Measurements from ENCODE around the gene ZCWPW1.

Gene ZCWPW1

DNA sequence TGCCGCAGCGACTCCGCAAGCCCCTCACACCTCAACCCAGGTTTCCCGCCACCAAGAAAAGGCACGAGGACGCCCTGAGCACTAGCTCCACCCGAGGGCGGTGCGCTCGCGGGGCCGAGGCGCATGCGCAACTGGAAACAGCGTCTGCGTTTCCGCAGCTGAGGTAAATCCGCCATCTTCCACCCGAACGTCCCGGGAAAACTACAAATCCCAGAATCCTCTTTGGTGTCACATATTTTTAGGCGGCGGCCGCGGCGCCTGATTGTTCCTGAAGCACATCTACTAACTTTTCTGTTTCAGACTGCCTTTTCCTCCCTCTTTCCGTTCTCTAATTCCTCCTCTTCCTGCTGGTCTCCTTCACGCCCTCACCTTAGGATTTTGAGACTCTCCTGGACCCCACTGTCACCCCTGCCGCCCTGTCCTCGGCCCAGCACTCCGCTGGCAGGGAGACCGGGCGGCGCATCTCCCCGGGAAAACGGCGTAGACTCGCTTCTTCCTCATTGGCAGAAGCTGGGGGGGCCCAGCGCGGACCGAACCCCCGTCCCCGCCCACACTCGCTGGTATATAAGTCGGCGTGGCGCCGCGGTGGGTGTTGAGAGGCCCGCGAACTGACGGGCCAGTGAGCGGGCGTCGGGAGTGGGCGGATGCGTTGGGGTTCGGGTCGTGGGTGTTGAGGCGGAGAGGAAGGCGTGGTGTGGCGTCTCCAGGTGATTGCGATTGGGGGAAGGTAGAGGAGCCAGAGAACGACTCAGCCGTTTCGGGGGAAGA, at the start of gene ZCWPW1:
TSS of gene ZCWPW1 (minus strand) at position 505 of the 768 bp plus-strand sequence. CDS start 8,054 bp downstream, outside the sequence.
- FAIRE-seq: no peak

- FAIRE-seq: no peak
Observed at GRCh38 chr7:100477871-100478267, 49.4 kb upstream of the ZCWPW1 start.

DNA sequence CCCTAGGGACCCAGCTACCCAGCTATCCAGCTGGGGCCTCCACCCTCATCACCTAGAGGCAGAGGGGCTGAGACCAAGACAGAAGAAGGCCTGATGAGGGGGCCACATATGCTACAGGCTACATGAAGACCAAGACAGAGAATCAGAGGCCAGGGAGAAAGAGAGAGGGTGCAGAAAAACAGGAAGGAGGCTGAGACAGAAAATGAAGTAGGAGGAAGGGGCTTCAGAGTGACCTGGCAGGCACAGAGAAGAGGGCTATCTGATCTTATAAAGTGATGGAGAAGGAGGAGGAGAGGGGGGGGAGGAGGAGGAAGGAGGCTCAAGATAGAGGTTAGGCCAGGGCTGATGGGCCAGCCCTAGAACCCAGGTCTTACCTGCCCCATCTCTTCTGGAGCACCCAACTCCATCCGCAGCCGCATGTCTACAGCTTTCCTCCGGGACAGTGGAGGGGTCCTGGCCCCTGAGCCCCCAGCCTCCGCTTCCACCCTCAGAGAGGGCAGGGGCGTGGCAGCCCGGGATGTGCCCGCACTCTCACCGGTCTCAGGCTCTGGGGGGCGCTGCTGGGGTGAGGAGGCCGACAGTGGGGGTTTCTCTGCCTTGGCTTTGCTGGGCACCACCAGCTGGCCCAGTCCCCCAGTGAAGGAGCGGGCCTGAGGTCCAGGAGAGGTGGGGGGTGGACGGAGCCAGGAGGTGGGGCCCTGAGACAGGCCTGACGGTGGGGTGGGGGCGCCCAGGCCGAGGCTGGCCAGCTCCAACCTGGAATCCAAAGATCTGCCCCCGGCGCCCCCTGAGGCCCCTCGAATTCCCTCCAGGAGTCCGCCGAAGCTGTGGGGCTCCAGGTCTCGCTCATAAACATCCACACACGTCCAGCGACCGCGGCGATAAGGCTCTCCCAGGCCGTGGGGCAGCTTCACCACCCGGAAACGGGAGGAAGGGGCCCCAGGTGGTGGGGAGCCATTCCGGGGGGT, 48.7 kb upstream of the ZCWPW1 start:
- no peak for FAIRE-seq

DNA sequence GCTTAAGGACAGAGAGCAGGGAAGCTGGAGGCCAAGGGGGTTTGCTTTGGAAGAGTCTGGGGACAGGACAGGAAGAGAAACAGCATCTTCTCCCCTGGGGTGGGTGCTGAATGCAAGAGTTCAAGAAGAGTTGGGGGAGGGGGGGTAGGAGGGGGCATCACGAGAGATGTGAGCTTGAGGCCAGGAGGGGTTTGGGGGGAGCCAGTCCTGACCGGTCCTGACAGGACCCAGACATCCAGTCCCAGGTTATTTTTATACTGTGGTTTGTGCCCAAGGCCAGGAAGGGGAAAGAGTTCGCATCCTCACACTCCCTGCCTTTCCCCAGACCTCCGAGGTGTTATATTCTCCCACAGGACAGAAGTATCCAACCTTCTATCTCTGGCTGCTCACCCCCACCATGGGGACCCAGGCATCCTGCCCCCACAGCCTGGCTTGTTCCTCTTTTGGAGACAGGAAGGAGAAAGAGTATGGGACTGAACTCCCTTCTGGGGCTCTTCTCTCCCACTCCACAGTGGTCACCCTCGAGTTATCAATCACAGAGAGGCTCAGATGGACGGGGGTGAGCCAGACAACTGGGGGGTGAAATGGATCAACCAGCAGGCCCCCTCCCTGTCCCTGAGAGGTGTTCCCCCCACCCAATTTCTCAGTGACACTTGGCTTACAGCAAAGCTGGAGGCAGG, 47.7 kb upstream of the ZCWPW1 start:
- no peak for FAIRE-seq

GRCh38 chr7:100475549-100475948, 47.0 kb upstream of the ZCWPW1 start:
- no peak for FAIRE-seq

DNA sequence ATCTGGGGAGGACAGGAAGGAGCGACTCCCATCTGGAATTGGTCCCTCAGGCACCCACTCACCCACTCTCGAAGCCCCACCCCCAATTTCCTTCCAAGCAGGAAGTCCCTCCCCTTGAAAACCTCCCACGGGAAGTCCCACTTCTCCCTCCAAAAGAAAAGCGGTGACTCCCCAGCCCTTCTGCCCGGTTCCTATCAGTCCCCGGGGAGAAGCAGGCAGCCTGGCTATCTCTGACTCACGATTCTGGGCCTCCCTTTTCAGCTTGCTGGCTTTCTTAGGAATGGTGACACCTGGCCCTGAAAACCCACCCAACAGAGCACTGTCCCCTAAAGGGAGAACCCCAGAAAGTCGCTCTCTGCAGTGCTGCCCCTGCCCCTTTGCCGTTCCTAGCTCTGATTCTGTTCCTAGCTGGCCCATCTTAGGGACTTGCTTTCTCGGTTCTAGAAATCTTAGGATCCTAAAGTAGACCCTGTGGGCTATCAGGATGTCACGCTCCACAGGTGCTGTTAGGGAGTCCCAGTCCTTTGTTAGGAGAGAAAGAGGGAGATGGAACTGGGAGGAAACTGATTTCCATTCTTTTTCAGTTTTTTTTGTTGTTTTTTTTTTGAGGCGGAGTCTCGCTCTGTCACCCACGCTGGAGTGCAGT, 44.5 kb upstream of the ZCWPW1 start:
- no peak for FAIRE-seq

GRCh38 chr7:100472121-100472851, 43.8 kb upstream of the ZCWPW1 start:
- no peak for FAIRE-seq

- no peak for FAIRE-seq
Observed at GRCh38 chr7:100471021-100471420, 42.5 kb upstream of the ZCWPW1 start.

- no peak for FAIRE-seq
Observed at GRCh38 chr7:100469227-100470044, 40.9 kb upstream of the ZCWPW1 start.

DNA sequence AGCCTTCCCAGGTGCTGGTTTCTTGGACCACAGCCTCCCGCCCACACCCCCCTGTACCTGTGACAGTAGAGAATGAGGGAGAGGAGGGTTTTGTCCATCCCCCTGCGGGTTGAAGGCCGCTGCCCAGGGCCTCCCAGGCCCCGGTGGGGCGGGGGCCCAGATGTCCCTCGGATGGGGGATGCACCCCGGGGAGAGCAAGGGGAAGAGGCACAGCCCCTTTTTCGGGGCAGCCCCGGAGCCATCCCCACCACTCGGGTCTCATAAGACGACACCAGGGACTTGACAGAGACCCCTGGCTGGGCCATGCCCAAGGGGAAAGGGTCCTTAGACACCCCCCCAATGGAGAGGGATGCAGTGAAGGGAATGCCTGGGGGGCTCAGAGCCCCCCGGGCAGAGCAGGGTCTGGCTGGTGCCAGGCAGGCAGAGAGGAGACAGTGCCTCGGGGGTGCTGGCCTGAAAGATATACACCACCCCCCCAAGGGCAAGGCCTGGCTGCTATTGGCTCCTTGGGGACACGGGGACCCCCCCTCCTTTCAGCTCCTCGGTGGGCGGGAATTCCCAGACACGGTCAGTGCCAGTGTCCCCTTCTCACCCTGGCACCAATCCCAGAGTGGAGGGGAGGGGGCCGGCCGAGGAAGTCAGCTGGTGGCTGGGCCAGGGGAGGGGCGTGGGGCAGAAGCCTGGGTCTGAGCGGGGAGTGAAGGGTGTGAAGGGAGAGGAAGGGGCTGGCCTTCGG, 39.3 kb upstream of the ZCWPW1 start:
- FAIRE-seq: no peak

GRCh38 chr7:100466653-100467605, 38.4 kb upstream of the ZCWPW1 start:
- no peak for FAIRE-seq

- FAIRE-seq: no peak
Observed at GRCh38 chr7:100465702-100466311, 37.3 kb upstream of the ZCWPW1 start.

GRCh38 chr7:100465299-100465698, 36.8 kb upstream of the ZCWPW1 start:
- FAIRE-seq: no peak

GRCh38 chr7:100464791-100465190, 36.3 kb upstream of the ZCWPW1 start:
- FAIRE-seq: no peak

DNA sequence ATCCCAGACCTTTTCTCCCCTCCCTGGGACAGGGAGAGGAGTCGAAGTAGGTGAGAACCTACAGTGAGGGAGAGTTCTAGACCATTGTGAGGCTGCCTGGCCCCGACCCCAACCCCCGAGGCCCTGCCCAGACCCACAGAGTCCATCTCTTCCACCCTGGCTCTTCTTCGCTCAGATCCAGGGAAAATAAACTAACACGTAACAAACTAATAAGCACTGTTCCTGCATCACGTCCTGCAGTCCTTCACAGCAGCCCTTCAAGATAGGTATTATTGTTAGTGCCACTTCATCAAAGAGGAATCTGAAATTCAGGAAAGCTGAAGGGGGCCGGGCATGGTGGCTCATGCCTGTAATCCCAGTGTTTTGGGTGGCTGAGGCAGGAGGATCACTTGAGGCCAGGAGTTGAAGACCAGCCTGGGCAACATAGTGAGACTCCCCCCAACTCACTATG, 35.7 kb upstream of the ZCWPW1 start, which contains the start of gene SPACDR:
TSS of gene SPACDR (minus strand) at position 51 of the 451 bp plus-strand sequence. CDS start 235 bp downstream, outside the sequence.
- no peak for FAIRE-seq

DNA sequence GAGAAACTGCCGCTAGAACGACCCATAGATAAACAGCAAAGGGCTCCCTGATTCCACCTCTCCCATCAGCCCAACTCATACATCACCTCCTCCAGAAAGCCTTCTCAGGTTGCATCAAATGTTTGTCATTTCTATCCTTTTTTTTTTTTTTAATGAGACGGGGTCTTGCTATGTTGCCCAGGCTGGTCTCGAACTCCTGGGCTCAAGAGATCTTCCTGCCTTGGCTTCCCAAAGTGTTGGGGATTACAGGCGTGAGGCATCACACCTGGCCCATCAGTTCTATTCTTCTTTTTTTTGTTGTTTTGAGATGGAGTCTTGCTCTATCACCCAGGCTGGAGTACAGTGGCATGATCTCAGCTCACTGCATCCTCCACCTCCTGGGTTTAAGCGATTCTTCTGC, 28.5 kb upstream of the ZCWPW1 start:
- FAIRE-seq: no peak

DNA sequence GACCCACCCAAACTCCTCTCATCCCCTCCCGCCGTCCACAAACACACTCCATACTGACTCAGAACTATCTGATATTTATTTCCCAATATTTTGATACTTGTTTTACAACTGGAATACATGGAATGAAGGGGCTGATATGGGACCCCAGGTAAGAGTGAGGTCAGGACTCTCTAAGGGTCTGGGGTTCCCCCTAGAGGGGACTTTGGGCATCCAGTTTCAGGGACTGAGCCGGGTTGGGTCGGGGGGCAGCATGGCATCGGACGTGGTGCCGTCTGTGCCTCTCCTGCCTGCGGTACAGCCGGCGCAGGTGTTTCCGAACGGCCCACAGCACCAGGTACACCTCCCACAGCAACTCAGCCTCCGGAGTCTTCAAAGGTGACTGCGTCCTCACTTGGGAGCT, 28.1 kb upstream of the ZCWPW1 start:
- no peak for FAIRE-seq

GRCh38 chr7:100455206-100455605, 26.7 kb upstream of the ZCWPW1 start:
- no peak for FAIRE-seq

Measured in A204.1 (cell line).